Measurements from ENCODE around the gene VPS52.

- TF ChIP-seq CTCF (IDR thresholded peaks at IDR 0.05), result no peak
- no peak for TF ChIP-seq POLR2A (IDR thresholded peaks at IDR 0.05)
Measured at GRCh38 chr6:33264015-33264414, 7.7 kb downstream of the VPS52 start.

Measured in body of pancreas (tissue), 4 donors.